Islet of Langerhans (tissue), 1 donor: ENCODE measurements around the gene BPIFB2.
"Not testable (repeated sequence)": the region's sequence is repeated elsewhere in the genome, so short reads cannot be mapped to it uniquely, and the experiment has no call there.

Source experiments
- FAIRE-seq: peaks from one replicate; lab custom pipeline; 2011; peaks lifted over from hg19 to GRCh38; lab: Jason Lieb, UNC

The BPIFB2 gene, protein sequence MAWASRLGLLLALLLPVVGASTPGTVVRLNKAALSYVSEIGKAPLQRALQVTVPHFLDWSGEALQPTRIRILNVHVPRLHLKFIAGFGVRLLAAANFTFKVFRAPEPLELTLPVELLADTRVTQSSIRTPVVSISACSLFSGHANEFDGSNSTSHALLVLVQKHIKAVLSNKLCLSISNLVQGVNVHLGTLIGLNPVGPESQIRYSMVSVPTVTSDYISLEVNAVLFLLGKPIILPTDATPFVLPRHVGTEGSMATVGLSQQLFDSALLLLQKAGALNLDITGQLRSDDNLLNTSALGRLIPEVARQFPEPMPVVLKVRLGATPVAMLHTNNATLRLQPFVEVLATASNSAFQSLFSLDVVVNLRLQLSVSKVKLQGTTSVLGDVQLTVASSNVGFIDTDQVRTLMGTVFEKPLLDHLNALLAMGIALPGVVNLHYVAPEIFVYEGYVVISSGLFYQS

DNA sequence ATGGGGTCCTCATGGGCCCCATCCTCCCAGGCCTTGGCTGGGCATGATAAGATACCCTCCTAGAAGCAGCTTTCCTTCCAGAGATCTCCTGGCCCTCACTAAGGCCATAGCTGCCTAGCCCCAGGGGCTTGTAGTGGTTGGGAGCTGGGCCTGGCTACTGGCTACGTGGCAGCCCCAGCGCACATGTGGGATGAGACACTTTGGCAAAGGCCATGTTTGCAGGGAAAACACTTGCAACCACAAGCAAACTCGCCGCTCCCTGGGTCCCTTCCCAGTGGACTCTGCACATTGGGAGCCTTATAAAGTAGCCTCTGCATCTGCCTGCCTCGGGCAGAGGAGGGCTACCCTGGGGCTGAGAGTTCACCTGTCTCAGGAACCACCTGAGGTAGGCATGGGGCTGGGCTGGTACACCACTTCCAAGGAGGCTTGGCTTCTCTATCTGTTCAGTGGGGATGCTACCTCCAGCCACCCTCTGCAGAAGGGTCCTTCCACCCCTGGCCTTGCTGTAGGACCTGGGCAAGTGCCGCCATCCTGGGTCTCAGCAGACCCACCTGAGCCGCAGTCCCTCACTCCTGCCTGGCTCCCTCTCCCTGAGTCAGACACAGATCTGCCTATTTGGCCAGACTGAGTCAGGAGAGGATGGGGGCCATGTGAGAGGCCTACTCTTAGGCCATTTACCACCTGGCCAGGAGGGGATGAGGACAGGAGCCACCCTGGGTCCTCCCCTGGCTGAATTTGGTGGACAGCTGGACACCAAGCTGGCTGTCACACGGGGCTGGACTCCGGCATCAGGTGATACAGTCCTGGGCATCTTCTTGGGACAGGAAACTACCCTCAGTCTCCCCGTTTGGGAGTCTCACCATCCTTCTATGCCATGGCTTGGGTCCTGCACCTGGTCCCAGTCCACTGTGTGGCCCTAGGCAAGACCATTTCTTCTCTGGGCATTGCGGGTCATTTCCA lies at the start of gene BPIFB2:
Gene BPIFB2, plus strand, starts transcription at position 329 of the 960 bp plus-strand sequence. CDS start 871 bp downstream, outside the sequence.
- FAIRE-seq, result no peak

DNA sequence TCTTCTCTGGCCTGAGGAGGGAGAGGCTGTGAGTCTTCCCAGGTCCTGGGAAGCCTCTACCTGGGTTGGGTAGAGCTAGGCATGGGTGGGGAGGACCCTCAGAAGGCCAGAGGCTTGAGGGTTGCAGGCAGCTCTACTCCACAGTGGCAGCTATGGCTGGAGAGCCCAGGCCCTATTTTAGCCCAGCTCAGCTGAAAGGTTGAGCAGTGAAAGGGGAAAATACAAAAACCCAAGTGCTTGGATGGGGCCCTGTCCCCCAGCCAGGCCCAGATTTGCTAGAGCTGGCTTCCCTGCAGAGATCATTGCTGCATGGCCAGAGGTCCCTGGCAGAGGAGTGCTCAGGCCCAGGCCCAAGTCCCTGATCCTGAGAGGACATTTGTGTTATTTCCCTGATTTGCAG lies 48.9 kb upstream of the BPIFB2 start:
- FAIRE-seq, result no peak

DNA sequence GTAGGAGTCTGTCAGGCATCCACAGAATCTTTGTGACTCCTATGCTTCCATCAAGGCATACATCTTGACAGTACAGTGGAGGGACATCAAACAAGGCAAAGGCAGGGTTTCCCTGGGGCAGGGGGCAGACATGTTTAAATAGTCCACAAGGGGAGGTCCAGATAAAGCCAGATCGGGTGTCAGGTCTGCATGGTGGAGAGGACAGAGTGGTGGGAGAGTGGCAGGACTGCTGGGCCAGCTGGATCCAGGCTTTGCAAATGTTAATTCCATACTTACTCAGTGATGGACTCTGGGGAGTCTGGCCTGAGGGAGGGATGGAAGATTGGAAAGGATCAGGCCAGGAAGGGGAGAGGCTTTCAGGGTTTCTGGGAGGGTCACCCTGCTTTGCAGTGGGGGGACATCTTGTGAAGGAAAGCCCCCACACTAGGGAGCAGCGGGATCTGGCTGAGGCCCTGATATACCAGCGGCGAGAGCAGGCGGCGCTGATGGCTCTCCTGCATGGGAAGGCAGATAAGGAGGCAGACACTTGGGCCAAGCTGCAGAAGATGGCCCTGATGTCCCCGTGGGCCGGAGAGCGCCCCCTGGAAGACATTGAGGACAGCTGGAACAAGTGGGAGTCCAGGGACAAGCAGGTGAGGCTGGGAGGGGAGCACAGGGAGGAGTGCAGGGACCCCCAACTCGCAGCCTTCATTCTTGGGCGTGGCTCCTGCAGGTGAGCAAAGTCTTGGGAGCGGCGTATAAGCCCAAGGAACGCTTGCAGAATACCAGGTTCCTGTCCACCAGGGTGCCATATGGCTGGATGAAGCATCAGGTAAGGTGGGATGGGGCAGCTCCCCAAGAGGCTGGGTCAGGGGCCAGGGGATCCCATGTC lies 47.9 kb upstream of the BPIFB2 start:
- FAIRE-seq, result no peak

DNA sequence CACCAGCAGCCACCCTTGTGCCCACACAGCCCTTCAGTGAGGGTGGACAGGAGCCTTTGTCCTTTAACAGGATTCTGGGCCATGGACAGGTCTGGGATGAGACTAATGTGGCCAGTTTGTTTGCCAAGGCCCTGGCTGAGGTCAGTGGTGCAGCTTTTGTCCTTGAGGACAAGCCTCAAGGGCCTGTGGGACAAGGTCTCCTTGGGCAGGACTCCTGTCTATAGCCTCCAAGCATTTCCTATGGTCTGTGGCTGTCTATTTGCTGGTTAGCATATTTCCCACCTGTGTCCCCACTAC lies 47.3 kb upstream of the BPIFB2 start:
- no peak for FAIRE-seq

DNA sequence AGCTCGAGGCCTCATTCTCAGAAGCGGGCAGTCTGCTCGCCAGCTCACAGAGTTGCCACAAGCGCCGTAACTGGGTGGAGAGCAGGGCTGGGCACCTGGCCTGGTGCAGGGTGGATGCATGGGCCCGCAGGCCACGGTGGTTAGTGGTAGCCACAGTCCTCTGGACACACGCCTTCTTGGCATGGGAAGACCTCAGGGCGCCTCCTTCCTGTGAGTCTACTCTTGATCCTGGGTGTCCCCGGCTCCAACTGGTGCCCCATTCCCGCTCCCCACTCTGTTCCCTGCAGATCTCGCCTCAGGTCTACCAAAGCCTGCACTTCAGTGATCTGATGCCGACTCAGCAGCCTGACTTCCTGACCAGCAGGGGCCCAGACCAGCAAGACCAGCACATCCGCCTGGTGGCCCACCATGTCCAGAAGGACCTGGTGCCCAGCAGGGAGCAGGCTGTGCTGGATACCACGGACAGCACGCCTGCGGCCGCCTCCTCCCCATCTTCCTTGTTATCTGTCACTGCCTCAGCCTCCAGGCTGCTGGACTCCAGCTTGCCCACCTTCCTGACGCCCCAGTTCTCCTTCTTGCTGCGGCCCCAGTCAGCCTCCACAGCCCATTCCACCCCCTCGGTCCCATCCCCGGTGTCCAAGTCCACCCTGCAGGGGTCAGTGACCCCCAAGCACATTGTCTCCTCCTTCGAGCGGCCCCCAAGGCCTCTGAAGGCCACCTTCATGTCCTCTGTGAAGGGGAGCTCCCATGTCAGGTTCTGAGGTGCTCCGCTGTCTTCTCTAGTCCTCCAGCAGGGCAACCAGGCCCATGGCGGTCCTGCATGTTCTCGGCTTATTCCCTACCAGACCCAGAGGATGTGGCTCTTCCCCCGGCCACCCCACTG lies 46.4 kb upstream of the BPIFB2 start:
- FAIRE-seq, result no peak

DNA sequence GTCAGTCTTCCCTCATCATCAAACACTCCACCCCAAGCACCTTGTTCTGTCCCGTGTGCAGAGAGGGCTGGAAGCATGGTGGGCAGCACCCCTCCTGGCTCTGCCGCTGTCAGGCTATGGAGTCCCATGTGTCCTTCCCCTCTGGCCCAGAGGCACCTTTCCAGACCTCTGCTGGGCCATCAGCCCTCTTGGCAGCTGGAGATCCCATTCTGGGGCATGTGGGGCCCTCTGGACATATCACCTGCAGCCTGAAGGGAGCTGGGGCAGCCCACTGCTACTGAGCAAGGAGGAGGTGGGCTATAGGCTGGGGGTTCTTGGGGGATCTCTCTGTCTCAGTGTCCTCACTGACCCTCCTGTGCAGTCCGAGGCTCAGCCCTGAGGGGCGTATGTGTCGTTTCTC lies 45.5 kb upstream of the BPIFB2 start:
- FAIRE-seq, result no peak

DNA sequence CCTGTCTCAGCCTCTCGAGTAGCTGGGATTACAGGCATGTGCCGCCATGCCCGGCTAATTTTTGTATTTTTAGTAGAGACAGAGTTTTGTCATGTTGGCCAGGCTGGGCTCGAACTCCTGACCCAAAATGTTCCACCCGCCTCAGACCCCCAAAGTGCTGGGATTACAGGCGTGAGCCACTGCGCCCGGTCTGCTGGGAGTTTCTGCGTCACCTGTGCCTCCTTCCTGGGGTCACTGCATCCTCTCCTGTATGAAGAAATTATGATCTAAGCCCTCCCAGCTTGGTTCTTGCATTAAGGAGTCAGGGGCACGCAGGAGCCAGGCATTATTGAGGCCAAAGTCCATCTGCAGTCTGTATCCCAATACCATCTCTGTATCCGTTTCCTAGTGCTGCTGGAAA lies 44.9 kb upstream of the BPIFB2 start:
- not testable (repeated sequence) for FAIRE-seq

DNA sequence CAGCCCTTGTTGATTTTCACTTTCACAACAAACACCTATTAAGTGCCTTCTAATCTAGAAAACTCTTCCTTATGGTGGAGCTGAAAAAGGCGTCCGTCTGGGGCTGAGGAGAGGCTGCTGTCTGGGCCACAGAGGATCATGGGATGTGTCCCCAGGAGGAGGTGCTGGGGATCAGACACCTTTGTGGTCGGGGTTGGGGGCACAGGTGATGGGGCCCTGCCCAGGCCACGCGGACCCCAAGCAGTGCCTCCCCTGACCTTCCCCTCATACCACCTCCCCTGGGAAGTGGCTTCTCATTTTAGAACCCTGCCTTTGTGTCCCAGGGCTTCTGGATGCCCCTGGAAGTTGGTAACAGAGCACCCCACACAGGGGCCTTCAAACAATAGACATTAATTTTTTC lies 44.3 kb upstream of the BPIFB2 start:
- FAIRE-seq, result no peak

DNA sequence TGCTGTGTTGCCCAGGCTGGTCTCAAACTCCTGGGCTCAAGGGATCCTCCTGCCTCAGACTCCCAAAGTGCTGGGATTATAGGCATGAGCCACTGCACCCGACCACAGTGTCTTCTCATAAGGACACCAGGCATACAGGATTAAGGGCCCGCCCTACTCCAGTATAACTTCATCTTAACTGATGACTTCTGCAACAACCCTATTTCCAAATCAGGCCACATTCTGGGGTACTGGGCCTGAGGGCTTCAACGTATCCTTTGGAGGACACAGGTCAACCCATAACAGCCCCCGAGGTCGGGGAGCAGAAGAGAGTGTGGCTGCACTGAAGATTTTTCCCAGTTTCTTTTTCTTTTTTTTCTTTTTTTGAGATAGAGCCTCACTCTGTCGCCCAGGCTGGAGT lies 42.9 kb upstream of the BPIFB2 start:
- no peak for FAIRE-seq

DNA sequence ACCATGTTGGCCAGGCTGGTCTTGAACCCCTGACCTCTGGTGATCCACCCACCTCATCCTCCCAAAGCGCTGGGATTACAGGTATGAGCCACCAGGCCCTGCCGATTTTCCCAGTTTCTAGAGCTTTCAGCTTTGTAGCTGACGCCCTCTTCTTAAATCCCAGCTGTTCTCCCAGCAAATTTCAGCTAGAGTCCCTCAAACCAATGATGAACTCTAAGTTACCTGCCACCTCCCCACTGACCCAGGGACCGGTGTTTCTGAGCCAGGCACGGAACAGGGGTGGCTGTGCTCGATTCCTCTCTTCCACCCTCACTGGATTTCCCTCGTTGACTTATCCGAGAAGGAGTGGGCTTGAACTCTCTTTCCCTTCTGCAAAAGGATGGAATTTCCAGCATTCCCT lies 42.4 kb upstream of the BPIFB2 start:
- FAIRE-seq, result no peak

DNA sequence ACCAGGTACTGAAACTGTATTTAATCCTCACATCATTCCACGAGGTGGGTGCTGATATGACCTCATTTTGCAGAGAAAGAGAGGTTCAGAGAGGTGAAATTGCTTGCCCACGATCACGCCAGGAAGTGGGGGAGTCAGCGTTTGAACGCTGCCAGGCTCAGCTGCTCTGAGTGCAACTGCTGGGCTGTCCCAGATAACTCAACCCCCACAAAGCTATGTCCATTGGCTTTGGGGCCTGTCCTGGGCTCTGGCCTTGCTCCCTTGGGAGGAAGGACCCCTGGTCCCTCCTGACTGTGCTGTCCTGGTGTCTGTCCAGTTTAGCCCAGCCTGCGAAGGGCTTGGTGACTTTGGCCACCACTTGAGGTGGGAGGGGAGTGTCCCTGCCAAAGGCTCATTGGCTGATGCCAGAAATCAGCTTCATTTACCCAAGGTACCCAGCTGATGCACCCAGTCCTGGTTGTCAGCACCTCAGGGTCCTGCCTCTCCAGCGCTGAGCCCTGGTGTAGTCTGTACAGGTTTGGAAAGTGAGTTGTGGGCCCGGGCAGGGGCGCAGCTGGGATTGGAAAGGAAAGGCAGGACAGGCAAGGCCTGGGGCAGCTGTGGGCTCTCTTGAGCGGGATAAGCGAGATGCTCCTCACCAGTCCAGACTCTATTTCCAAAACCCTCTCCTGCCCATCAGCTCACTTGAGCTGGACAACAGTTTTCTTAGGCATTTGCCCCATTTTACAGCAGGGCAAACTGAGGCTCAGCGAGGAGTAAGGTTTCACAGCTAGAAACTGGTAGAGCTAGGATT lies 41.7 kb upstream of the BPIFB2 start:
- no peak for FAIRE-seq

DNA sequence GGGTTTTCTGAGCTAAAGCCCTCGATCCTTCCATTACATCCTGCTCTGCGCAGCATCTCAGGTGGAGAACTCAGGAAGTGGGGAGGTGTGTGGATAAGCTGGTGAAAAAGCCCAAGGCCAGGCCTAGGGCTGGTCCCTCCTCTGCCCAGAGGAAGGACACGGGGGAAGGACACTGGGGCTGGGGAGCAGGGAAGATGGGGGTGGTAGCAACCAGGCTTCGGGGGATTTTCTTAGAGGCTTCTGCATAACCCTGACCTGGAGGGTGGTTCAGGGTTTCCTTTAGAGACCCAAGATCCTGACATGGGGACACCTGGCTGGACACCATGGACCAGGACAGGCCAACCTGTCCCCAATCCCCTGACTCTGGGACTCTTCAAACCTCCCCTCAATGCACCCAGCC lies 41.1 kb upstream of the BPIFB2 start:
- FAIRE-seq, result no peak

DNA sequence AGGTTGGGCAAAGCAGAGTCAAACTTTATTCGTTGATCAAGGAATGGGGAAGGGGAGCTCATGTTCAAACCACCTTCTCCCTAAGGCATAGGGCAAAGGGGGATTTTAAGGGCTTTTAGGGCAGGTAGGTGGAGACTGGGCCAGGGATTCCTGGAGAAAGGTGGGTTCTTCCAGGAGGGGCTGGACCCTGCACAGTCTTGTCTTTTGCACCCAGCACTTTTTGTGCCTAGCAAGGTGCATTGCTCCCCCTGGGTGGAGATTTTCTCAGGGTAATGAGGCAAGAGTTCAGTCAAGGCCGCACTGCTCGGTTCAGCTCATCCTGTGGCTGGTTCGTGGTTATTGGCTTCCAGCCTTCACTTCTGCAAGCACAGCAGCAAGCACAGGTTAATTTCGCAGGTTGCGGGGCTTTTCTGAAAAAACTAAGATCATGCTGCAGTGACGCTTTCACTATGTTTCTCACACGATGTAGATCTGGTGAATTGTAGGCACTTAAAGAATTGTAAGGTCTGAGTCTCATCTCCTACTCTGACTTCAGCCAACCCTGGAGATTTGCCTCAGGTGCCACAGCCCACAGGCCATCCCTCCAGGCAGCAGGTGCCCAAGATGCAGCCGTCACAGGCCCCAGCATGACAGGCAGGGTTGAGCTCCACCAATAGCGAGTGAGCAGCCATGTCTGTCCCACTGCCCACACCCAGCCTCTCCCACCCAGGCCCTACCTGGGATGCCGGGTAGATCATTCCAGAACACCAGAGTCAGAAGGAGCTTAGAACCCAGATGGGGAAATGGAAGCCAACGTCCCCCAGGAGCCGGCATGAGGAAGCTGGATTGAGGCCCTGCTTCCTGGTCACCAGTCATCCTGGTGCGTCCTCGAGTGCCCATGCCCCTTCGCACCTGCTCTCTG lies 40.4 kb upstream of the BPIFB2 start:
- no peak for FAIRE-seq

DNA sequence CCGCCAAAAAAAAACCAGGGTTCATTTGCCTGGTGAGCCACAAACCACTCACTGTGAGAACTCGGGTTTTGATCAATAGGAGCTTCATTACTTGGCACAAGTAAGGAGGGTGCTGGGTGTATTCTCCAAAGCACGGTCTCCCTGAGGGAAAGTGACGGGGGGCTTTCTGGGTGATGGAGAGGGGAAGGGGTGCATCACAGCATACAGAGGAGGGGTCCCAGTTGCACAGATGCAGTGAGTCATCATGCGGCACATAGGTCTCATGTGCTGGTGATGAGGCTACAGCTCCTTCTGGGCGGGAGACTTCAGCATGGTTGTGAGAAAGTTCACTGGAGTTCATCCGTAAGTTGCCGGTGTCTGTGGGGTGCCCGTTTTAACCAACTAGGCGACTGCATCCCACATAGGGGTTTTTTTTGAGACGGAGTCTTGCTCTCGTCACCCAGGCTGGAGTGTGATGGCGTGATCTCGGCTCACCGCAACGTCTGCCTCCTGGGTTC lies 39.5 kb upstream of the BPIFB2 start:
- FAIRE-seq, result no peak

DNA sequence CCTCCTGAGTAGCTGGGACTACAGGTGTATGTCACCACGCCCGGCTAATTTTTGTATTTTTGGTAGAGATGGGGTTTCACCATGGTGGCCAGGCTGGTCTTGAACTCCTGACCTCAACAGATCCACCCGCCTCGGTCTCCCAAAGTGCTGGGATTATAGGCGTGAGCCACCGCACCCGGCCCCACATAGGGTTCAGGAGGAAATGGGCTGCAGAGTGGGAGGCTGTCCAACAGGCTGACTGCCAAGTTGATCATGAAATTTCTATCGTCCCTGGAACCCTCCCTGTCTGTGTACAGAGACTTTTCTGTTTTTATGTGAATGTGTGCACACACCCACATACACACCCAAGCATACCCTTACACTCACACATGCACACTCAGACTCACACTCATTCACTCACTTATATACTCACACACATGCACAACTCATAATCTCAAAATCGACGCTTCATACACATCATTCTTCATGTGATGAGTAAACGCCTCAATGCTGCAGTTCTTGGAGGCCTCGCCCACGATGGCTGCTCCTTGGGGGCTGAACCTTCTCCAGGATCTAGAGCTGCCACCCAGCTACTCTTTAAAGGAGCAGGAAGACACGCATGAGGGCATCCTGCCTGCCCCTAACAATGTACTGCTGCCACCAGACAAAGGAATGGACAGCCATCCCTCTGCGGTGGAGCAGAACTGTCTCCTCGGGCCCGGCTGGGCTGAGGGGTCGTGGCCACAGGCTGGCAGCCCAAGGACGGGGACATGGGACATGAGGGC lies 38.8 kb upstream of the BPIFB2 start:
- no peak for FAIRE-seq

DNA sequence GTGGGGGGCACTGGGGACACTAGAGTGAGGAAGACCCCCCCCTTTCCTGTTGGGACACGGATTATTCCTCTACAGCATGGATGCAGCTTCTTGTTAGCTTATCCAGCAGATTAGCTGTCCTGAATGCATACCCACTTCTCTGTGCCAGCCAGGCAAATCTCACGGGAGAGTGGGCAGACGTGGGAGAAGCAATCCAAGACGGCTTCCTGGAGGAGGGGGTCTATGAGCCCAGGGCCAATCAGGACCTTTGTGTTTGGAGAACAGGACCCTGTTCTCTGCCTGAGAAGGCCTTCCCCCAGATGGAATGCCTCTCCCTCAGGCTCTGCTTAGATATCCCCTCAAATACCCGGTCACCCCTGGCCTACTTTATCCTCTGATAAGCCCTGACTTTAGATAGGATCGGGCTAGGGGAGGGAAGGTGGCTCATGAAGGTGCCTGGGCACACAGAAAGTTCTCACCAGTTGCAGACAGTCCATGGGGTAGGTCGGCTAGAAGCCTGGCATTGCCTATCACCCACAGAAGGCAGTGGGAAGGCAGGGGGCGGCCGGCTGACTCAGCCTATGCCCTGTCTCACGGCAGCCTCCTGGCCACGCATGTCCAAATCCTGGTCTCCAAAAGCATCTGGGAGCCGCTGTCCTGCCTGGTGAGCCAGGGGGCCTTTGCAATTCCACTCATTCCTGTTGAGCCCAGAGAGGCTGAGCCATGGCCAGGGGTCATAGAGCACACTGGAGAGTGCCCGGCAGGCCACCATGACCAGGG lies 38.0 kb upstream of the BPIFB2 start:
- FAIRE-seq, result no peak

DNA sequence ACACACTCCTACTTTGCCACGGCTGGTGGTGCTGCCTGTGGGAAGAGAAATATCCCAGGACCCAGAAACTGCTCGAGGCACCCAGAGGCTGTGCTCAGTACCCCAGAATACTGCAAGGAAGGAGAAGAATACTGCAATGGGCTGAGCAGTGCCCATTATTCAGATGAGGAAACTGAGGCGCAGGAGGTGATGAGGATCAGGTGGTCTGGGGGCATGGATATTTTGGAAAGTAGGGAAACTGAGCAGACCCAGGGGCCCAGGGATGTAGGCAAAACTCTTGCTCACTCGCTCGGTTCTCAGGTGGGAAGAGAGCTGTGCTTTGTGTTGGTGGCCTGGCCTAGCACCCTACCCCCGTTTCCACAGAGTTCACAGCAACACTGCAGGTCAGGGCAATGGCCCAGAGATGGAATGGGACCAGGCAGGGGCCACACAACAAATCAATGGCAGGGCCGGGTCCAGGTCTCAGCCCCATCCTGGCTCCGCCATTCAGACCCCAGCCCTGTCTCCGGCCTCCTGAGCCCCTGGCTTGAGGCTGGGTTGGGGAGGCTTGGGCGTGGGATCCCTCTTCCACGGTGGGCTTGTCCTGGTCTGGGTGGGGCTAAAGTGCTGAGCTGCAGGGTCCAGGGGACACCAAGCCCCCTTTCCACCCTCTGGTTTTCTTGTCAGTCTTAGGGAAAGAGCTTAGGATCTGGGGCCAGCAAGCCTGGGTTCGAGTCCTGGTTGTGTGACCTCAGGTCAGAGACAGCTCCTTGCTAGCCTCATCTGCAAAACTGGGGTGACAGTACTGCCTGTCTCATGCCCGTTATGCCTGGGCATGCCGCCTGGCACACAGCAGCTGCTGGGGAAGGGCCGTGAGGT lies 37.2 kb upstream of the BPIFB2 start:
- no peak for FAIRE-seq
